Measurements from ENCODE around the gene TAS2R1.

GRCh38 chr5:9605041-9605838 is 24.9 kb downstream of the TAS2R1 start:
- TF ChIP-seq SIN3A (IDR thresholded peaks at IDR 0.05; ENCODE audit: low read depth) (no peak), CTCF (IDR thresholded peaks at IDR 0.05 in 2 of 3, conservative IDR thresholded peaks at IDR 0.05 in 1 of 3; ENCODE audit: borderline replicate concordance in 1 of 3, insufficient read depth in 1 of 3, low read depth in 2 of 3, low read length in 2 of 3) (no peak), POLR2A (IDR thresholded peaks at IDR 0.05; ENCODE audit: borderline replicate concordance, extremely low read depth, insufficient read depth, insufficient read length) (no peak), POLR2AphosphoS5 (IDR thresholded peaks at IDR 0.05; ENCODE audit: low read depth, low read length) (no peak), ZBTB33 (IDR thresholded peaks at IDR 0.05; ENCODE audit: extremely low read depth, insufficient replicate concordance, low read length) (no peak), JUND (IDR thresholded peaks at IDR 0.05) (no peak), EGR1 (IDR thresholded peaks at IDR 0.05; ENCODE audit: low read depth) (no peak), RAD21 (IDR thresholded peaks at IDR 0.05; ENCODE audit: low read depth) (no peak), FOSL1 (IDR thresholded peaks at IDR 0.05; ENCODE audit: low read depth) (no peak), SRF (IDR thresholded peaks at IDR 0.05; ENCODE audit: low read depth) (no peak), ZFX (IDR thresholded peaks at IDR 0.05) (no peak), EZH2 (IDR thresholded peaks at IDR 0.05) (no peak)
- TF ChIP-seq, protein P1, sequence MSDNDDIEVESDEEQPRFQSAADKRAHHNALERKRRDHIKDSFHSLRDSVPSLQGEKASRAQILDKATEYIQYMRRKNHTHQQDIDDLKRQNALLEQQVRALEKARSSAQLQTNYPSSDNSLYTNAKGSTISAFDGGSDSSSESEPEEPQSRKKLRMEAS (IDR thresholded peaks at IDR 0.05), result no peak

Measured in HCT116 (cell line).